ENCODE data around the gene MS4A14. TPM values are rescaled to one million over a fixed set of nuclear protein-coding genes. Genes with fewer than 3 reads are reported as not detected.

The MS4A14 gene
- total RNA-seq, 1 donor, result not detected

- no peak for TF ChIP-seq CTCF (IDR thresholded peaks at IDR 0.05; ENCODE audit: extremely low read depth, low read depth, low read length)
- no peaks in the 10 kb centered on the region for H3K79me2 ChIP-seq (ENCODE audit: insufficient read depth, low read length)
- no peaks in the 10 kb centered on the region for H3K27me3 ChIP-seq (ENCODE audit: insufficient read depth, low read length)
- no peaks in the 10 kb centered on the region for H4K20me1 ChIP-seq (ENCODE audit: insufficient read depth, low read length)
- H3K4me1 ChIP-seq (ENCODE audit: insufficient read depth, low read length), result no peaks in the 10 kb centered on the region
- no peak overlapping the region for H2AFZ ChIP-seq (ENCODE audit: low read length)
- peaks cover 2% of the 10 kb centered on the region for H3K9me3 ChIP-seq (ENCODE audit: low read depth, low read length)
- no peak overlapping the region for H3K27ac ChIP-seq (ENCODE audit: low read depth, low read length)
- no peaks in the 10 kb centered on the region for H3K36me3 ChIP-seq (ENCODE audit: insufficient read depth, low read length)
- no peak for DNase-seq (ENCODE audit: insufficient read length, low spot score, missing footprints)
- H3K4me2 ChIP-seq (ENCODE audit: insufficient read depth, low read length), result no peak overlapping the region
- H3K4me3 ChIP-seq (ENCODE audit: insufficient read depth, low read length), result no peak overlapping the region
Observed at GRCh38 chr11:60390419-60390818, 5.8 kb upstream of the MS4A14 start.

- no peak overlapping the region for H3K4me2 ChIP-seq (ENCODE audit: insufficient read depth, low read length)
- no peaks in the 10 kb centered on the region for H3K79me2 ChIP-seq (ENCODE audit: insufficient read depth, low read length)
- no peak overlapping the region for H3K27ac ChIP-seq (ENCODE audit: low read depth, low read length)
- no peaks in the 10 kb centered on the region for H4K20me1 ChIP-seq (ENCODE audit: insufficient read depth, low read length)
- DNase-seq (ENCODE audit: insufficient read length, low spot score, missing footprints), result no peak
- H3K27me3 ChIP-seq (ENCODE audit: insufficient read depth, low read length), result no peaks in the 10 kb centered on the region
- TF ChIP-seq CTCF (IDR thresholded peaks at IDR 0.05; ENCODE audit: extremely low read depth, low read depth, low read length), result no peak
- no peaks in the 10 kb centered on the region for H3K4me1 ChIP-seq (ENCODE audit: insufficient read depth, low read length)
- no peaks in the 10 kb centered on the region for H3K36me3 ChIP-seq (ENCODE audit: insufficient read depth, low read length)
- H3K9me3 ChIP-seq (ENCODE audit: low read depth, low read length), result peaks cover 2% of the 10 kb centered on the region
- H3K4me3 ChIP-seq (ENCODE audit: insufficient read depth, low read length), result no peak overlapping the region
- H2AFZ ChIP-seq (ENCODE audit: low read length), result no peak overlapping the region
Observed at GRCh38 chr11:60392361-60392760, 3.9 kb upstream of the MS4A14 start.

- Histone ChIP-seq H3K27ac (ENCODE audit: low read depth, low read length) (no peak overlapping the region), H3K79me2 (ENCODE audit: insufficient read depth, low read length) (no peaks in the 10 kb centered on the region), H3K4me2 (ENCODE audit: insufficient read depth, low read length) (no peak overlapping the region), H3K4me1 (ENCODE audit: insufficient read depth, low read length) (no peaks in the 10 kb centered on the region), H2AFZ (ENCODE audit: low read length) (no peak overlapping the region), H4K20me1 (ENCODE audit: insufficient read depth, low read length) (no peaks in the 10 kb centered on the region), H3K4me3 (ENCODE audit: insufficient read depth, low read length) (no peak overlapping the region), H3K27me3 (ENCODE audit: insufficient read depth, low read length) (no peaks in the 10 kb centered on the region), H3K9me3 (ENCODE audit: low read depth, low read length) (peaks cover 2% of the 10 kb centered on the region), H3K36me3 (ENCODE audit: insufficient read depth, low read length) (no peaks in the 10 kb centered on the region)
- TF ChIP-seq CTCF (IDR thresholded peaks at IDR 0.05; ENCODE audit: extremely low read depth, low read depth, low read length), result no peak
- DNase-seq (ENCODE audit: insufficient read length, low spot score, missing footprints), result no peak
Observed at GRCh38 chr11:60393016-60393415, 3.2 kb upstream of the MS4A14 start.

GRCh38 chr11:60394666-60395380 is 1.4 kb upstream of the MS4A14 start:
- no peak overlapping the region for H3K27ac ChIP-seq (ENCODE audit: low read depth, low read length)
- no peak overlapping the region for H2AFZ ChIP-seq (ENCODE audit: low read length)
- H3K4me3 ChIP-seq (ENCODE audit: insufficient read depth, low read length), result no peak overlapping the region
- no peaks in the 10 kb centered on the region for H4K20me1 ChIP-seq (ENCODE audit: insufficient read depth, low read length)
- no peaks in the 10 kb centered on the region for H3K4me1 ChIP-seq (ENCODE audit: insufficient read depth, low read length)
- peaks cover 2% of the 10 kb centered on the region for H3K9me3 ChIP-seq (ENCODE audit: low read depth, low read length)
- no peaks in the 10 kb centered on the region for H3K79me2 ChIP-seq (ENCODE audit: insufficient read depth, low read length)
- H3K27me3 ChIP-seq (ENCODE audit: insufficient read depth, low read length), result no peaks in the 10 kb centered on the region
- no peak for TF ChIP-seq CTCF (IDR thresholded peaks at IDR 0.05; ENCODE audit: extremely low read depth, low read depth, low read length)
- H3K36me3 ChIP-seq (ENCODE audit: insufficient read depth, low read length), result no peaks in the 10 kb centered on the region
- DNase-seq (ENCODE audit: insufficient read length, low spot score, missing footprints), result no peak
- H3K4me2 ChIP-seq (ENCODE audit: insufficient read depth, low read length), result no peak overlapping the region

Measured in osteoblast (primary cell).